MCF 10A (cell line): ENCODE results near the gene PPP6R2. TPM values are rescaled to one million over a fixed set of nuclear protein-coding genes. Genes with fewer than 3 reads are reported as not detected.

Source experiments
- BruUV-seq: library from RNA; stranded (reverse); fragments of 400-500 nt; replicated peaks from 2 replicates; lab custom pipeline; 2021; lab: Mats Ljungman, UMichigan
- CTCF ChIA-PET: fragments of 300-600 bp; sonication (Branson Sonifier 250); formaldehyde crosslinking; extraction: SDS; loops from one replicate; lab custom pipeline; 2021; ENCODE audit warnings: antibody characterized with exemption, inconsistent platforms; lab: Yijun Ruan, JAX
- POLR2A ChIA-PET: fragments of 300-600, 350-650 bp; sonication (Branson Sonifier 250); formaldehyde crosslinking; extraction: SDS; loops from one replicate; lab custom pipeline; 2020; ENCODE audit warnings: antibody characterized with exemption, inconsistent platforms; lab: Yijun Ruan, JAX
- DNase-seq: peaks from one replicate; pipeline ENCODE4 v3.0.0-alpha.2; 2018; ENCODE audit not compliant: unreplicated experiment
- H3K27ac Mint-ChIP-seq: one replicate; pipeline ENCODE4 v1.8.0; 2022; ENCODE audit warnings: mild to moderate bottlenecking, low read depth, mixed read lengths; ENCODE audit not compliant: unreplicated experiment
- H3K27me3 Mint-ChIP-seq: one replicate; pipeline ENCODE4 v1.8.0; 2022; ENCODE audit warnings: mixed read lengths; ENCODE audit not compliant: insufficient read depth, unreplicated experiment
- H3K36me3 Mint-ChIP-seq: one replicate; pipeline ENCODE4 v1.8.0; 2022; ENCODE audit warnings: mild to moderate bottlenecking, moderate library complexity, mixed read lengths; ENCODE audit not compliant: insufficient read depth, unreplicated experiment
- H3K4me1 Mint-ChIP-seq: one replicate; pipeline ENCODE4 v1.8.0; 2022; ENCODE audit warnings: mixed read lengths; ENCODE audit not compliant: insufficient read depth, unreplicated experiment
- H3K4me3 Mint-ChIP-seq: one replicate; pipeline ENCODE4 v1.8.0; 2022; ENCODE audit warnings: mild to moderate bottlenecking, moderate library complexity, mixed read lengths; ENCODE audit not compliant: unreplicated experiment
- H3K9me3 Mint-ChIP-seq: one replicate; pipeline ENCODE4 v1.8.0; 2022; ENCODE audit warnings: mixed read lengths; ENCODE audit not compliant: unreplicated experiment
- CTCF ChIP-seq: fragments of 200-600 bp; IDR thresholded peaks from one replicate; pipeline ENCODE4 v1.8.0; 2022; ENCODE audit warnings: antibody characterized with exemption, mild to moderate bottlenecking; ENCODE audit not compliant: unreplicated experiment
- intact Hi-C: fragments of 100-400 bp; cut with micrococcal nuclease; formaldehyde crosslinking; loops from 2 replicates; pipeline ENCODE4 v1.14.1; 2022
- total RNA-seq: library from RNA; stranded (reverse); gene quantifications from 2 replicates; pipeline ENCODE4 v1.2.3, GENCODE V29; 2022

Gene PPP6R2
- total RNA-seq, 1 experiment from 2014 or later = 30.1 TPM

DNA sequence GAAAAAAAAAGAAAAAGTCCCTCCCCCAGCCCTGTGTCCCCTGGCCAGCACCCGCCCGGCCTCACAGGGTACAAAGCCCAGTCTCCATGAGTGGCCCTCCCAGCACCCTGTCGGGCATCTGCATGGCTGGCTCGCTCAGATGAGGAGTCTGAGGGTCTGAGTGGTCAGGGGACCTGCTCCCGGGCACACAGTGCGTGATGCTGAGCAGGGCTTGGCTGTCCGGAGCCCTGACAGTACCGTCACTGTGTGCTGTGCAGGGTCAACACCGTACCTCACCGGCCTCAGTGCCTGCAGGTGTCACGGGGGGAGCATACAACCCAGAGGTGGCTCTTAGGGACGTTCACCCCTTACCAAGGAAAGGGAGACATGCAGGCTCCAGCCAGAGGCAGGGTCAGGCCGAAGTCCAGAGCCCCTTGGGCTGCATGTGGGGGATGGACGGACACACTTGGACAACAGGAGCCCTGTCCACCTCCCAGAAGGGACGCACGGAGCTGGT is 32.1 kb upstream of the PPP6R2 start:
- Mint-ChIP-seq H3K4me1 (peaks cover 10% of the 10 kb centered on the region), H3K36me3 (peaks cover 7% of the 10 kb centered on the region), H3K9me3 (no peaks in the 10 kb centered on the region), H3K27ac (no peak overlapping the region), H3K27me3 (no peaks in the 10 kb centered on the region), H3K4me3 (no peak overlapping the region)
- intact Hi-C loops = no loop called here
- DNase-seq = no peak
- no TSS peak for BruUV-seq
- no peak for TF ChIP-seq CTCF
- POLR2A ChIA-PET = no interaction called here
- CTCF ChIA-PET = interaction anchor here (0.6 to 1.5 kb wide), 2 partner anchors 31 to 58 kb away, joined by 4 read pairs; no protein-coding TSS in a partner anchor

- intact Hi-C loops = no loop called here
- CTCF ChIA-PET = interaction anchor here (1.5 kb wide), 1 partner anchor 30 kb away, joined by 4 read pairs; no protein-coding TSS in a partner anchor
- no peak overlapping the region for H3K27ac Mint-ChIP-seq
- POLR2A ChIA-PET = no interaction called here
- no peak for TF ChIP-seq CTCF
- H3K27me3 Mint-ChIP-seq = no peaks in the 10 kb centered on the region
- no peak overlapping the region for H3K4me3 Mint-ChIP-seq
- no peak for DNase-seq
- BruUV-seq = no TSS peak
- no peaks in the 10 kb centered on the region for H3K9me3 Mint-ChIP-seq
- H3K4me1 Mint-ChIP-seq = peaks cover 10% of the 10 kb centered on the region
- no peaks in the 10 kb centered on the region for H3K36me3 Mint-ChIP-seq
Measured at GRCh38 chr22:50311606-50312351, 31.3 kb upstream of the PPP6R2 start.

- Mint-ChIP-seq H3K27ac (no peak overlapping the region), H3K27me3 (no peaks in the 10 kb centered on the region), H3K9me3 (no peaks in the 10 kb centered on the region), H3K4me3 (no peak overlapping the region), H3K4me1 (peaks cover 10% of the 10 kb centered on the region), H3K36me3 (no peaks in the 10 kb centered on the region)
- ChIA-PET POLR2A (no interaction called here), CTCF (interaction anchor here (1.5 kb wide), 1 partner anchor 30 kb away, joined by 4 read pairs; no protein-coding TSS in a partner anchor)
- intact Hi-C loops = no loop called here
- TF ChIP-seq CTCF = no peak
- BruUV-seq = no TSS peak
- DNase-seq = no peak
Measured at GRCh38 chr22:50312371-50312770, 30.8 kb upstream of the PPP6R2 start.

GRCh38 chr22:50313021-50313420 is 30.1 kb upstream of the PPP6R2 start:
- no peaks in the 10 kb centered on the region for H3K9me3 Mint-ChIP-seq
- POLR2A ChIA-PET = no interaction called here
- H3K27ac Mint-ChIP-seq = no peak overlapping the region

More at GRCh38 chr22:50313021-50313420, 30.1 kb upstream of the PPP6R2 start:
- CTCF ChIA-PET = no interaction called here
- intact Hi-C loops = no loop called here
- DNase-seq = no peak
- BruUV-seq = no TSS peak
- Mint-ChIP-seq H3K4me3 (no peak overlapping the region), H3K4me1 (peaks cover 10% of the 10 kb centered on the region), H3K36me3 (no peaks in the 10 kb centered on the region), H3K27me3 (no peaks in the 10 kb centered on the region)
- TF ChIP-seq CTCF = no peak
